D721Med (cell line): Measurements from ENCODE around the gene CHRNA7.

Source experiments
- DNase-seq: peaks from one replicate; pipeline ENCODE4 v3.0.0; 2011; ENCODE audit warnings: low spot score; ENCODE audit not compliant: insufficient read length
- FAIRE-seq: peaks from 2 replicates; lab custom pipeline; 2011; peaks lifted over from hg19 to GRCh38; lab: Jason Lieb, UNC
- TF ChIP-seq, protein P1 (sequence below): IDR thresholded peaks from 2 replicates; pipeline ENCODE4 v1.5.1; 2012; ENCODE audit warnings: mild to moderate bottlenecking, control low read depth; ENCODE audit not compliant: insufficient read depth; ENCODE audit errors: missing control alignments

The CHRNA7 gene

DNA sequence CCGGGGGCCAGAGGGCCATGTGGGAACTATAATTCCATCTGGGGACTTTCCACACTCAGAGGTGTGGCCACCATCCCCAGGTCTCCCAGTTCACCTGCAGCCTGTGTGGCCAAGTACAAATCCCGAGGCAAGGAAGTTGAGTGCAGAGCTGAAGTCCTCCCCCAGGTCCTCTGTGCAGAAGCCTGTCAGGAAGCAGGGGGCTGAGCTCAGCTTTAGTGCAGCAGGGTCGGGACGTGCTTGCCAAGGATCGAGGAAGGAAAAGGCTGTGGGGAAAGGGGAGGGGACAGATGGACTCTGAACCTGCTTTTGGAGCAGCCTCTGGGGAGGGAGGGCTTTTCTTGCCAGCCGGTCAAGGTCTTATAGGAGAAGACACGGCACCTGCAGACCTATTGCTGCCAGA lies 67.7 kb downstream of the CHRNA7 start:
- DNase-seq: no peak
- no peak for FAIRE-seq
- TF ChIP-seq, protein P1, sequence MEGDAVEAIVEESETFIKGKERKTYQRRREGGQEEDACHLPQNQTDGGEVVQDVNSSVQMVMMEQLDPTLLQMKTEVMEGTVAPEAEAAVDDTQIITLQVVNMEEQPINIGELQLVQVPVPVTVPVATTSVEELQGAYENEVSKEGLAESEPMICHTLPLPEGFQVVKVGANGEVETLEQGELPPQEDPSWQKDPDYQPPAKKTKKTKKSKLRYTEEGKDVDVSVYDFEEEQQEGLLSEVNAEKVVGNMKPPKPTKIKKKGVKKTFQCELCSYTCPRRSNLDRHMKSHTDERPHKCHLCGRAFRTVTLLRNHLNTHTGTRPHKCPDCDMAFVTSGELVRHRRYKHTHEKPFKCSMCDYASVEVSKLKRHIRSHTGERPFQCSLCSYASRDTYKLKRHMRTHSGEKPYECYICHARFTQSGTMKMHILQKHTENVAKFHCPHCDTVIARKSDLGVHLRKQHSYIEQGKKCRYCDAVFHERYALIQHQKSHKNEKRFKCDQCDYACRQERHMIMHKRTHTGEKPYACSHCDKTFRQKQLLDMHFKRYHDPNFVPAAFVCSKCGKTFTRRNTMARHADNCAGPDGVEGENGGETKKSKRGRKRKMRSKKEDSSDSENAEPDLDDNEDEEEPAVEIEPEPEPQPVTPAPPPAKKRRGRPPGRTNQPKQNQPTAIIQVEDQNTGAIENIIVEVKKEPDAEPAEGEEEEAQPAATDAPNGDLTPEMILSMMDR: no peak

DNA sequence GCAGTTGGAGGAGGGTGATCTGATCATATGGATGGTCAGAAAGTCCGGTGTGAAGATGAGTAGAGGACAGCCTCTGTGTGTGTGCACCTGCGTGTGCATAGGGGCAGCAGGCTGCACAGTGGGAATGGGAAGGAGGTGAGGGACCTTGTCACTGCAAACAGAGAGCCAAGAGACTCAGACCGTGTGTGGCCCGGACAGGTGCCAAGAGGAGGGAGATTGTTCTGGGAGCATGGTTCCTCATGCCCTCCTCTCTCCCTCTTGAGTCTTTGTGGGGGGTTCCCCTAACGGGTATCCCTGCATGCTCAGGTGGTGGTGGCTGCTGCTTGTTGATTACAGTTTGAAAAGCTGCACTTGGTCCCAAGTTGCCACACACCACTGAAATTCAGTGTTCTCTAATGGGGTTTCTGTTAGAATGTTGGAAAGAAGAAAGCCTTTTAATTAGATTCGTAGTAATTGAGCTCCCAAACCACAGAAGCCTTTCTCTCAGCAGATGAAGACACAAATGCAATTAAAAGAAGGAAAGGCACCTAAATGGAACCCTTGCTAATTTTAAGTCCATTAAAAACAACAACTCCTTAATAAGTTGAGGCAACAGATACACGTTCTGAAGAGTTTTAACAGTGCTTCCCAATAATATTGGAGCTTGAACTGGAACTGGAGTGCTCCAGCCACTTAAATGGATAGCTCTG lies 68.9 kb downstream of the CHRNA7 start:
- FAIRE-seq: no peak
- TF ChIP-seq, protein P1: no peak
- DNase-seq: no peak

DNA sequence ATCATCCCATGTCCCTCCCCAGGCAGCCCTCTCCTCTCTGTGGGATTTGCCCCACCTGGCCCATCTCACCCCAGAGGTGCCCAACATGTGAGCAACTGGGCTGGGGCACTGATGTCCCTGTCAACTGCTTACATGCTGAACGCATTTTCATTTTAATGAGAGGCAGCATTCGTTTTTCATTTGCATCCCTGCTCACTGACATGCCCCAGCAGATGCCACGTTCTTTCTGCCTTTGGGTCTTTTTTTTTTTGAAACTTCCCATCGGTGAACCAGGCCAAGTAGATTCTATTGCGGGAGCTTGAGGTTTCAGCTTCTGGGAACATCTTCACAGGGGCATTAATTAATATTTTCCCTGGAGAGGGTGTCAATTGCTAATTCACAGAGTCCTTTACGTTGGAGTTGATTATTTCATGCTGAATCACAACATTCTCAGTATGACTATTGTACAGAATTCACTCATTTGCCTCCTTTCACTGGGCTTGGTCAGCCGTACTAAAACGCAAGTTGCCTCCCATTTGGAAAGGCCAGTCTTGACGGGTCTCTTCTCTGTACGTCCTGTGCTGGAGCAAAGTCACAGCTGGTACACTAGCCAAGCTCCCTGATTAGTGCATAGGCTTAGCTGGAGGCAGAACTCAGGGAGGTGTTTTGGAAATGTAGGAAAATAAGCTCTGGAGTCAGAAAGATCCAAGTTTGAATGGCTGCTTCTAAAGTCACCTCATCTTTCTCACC lies 69.8 kb downstream of the CHRNA7 start:
- DNase-seq: peak; percentile 39
- TF ChIP-seq, protein P1: no peak
- peak; percentile 32 for FAIRE-seq

DNA sequence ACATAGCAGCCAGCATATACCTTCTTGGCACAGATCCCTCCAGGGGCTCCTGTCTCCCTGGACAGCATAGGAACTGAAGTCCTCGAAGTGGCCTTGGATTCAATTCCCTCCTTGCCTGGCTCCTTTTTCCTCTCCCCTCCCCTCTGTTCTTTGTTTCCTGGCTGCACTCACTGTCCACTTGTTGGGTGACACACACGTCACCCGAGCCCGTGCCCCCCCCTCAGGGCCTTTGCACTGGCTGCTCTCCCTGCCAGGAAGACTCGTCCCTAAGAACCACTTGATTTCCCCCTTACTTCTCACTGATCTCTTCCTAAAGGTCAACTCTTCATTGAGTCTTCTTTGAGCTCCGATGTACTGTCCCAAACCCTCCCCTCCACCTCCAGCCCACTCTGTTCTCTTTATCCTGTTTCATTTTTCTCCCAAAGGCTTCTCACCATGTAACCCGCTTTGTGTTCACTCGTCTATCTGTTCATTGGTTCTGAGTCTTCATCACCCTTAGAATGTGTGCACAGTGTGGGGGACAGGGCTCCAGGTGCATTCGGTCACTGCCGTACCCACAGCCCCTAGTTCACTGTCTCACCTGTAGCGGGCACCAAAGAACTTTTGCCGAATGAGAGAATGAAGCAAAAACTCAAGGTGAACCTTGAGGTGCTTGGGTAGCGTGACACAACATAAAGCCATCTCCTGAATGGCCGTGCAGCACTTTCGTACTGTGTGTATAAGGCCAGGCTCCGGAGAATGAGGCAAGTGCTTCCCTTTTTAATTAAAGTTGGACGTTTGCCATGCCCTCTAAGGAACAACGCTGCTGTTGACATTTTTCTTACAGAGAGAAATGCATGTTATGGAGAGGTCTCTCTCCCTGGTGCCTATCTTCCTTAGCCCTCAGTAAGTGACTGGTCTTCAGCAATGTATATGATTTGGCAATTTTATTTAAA lies 74.0 kb downstream of the CHRNA7 start:
- TF ChIP-seq, protein P1: no peak
- no peak for FAIRE-seq
- DNase-seq: no peak

DNA sequence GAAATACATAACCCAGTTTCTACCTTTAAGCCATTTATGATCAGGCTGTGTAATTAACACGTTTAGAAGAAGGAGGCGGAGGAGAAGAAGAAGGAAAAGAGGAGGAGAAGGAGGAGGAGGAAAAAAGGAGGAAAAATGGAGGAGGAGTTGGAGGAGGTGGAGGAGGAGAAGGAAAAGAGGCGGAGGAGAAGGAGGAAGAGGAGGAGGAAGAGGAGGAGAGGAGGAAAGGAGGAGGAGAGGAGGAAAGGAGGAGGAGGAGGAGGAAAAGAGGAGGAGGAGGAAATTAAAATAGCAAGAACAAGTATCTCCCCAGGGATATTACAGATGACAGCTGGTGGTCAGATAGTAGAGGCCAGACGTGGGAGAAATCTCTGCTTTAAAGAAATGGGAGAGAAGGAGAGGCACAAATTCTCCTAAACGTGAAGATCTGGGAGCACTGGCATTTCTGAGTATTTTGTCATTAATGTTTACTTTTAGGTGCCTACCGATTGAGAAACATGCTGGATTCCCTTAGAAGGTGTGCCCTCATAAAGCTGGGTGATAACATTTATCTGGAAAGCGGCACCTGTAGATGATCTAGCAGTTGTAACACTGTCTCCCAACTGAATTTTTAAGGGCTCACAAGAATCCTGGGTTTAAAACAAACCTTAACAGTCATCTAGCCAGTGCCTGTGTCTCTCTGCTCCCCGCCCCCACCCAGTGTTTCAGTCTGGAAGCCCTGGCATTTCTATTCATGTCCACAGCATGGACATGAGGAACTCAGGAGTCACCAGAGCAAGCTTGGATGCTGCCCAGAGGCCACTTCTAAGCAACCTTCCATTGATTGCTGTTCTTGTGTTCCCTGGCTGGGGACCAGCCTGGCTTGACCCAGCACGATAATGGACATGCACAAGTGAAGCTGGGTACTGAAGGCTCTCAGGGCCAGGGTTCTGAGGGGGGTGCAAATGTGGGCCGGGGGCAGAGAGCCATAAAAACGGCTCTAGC lies 75.2 kb downstream of the CHRNA7 start:
- FAIRE-seq (no peak), DNase-seq (no peak)
- TF ChIP-seq, protein P1: no peak
